Esophagus (tissue), 2 donors: ENCODE results near the gene MICU2. TPM values are rescaled to one million over a fixed set of nuclear protein-coding genes. Genes with fewer than 3 reads are reported as not detected.
"Not testable (repeated sequence)": the region's sequence is repeated elsewhere in the genome, so short reads cannot be mapped to it uniquely, and the experiment has no call there.

ENCODE experiments used
- H3K27ac ChIP-seq, 2 donors: one replicate each; pipeline ENCODE4 v1.5.1; 2013; ENCODE audit warnings: low read depth in 2 of 2, mild to moderate bottlenecking in 2 of 2, inconsistent platforms in 1 of 2, low read length in 1 of 2, moderate library complexity in 1 of 2
- H3K27me3 ChIP-seq, 2 donors: one replicate each; pipeline ENCODE4 v1.6.1; 2013; ENCODE audit warnings: low read length in 2 of 2, control low read depth in 1 of 2, mild to moderate bottlenecking in 1 of 2; ENCODE audit not compliant: insufficient read depth in 2 of 2, control insufficient read depth in 1 of 2
- H3K36me3 ChIP-seq, 2 donors: one replicate each; pipeline ENCODE4 v1.6.1; 2013; ENCODE audit warnings: low read length in 1 of 2; ENCODE audit not compliant: control insufficient read depth in 2 of 2, insufficient read depth in 2 of 2
- H3K4me1 ChIP-seq, 2 donors: one replicate each; pipeline ENCODE4 v1.6.1; 2013; ENCODE audit warnings: low read length in 1 of 2; ENCODE audit not compliant: control insufficient read depth in 2 of 2, insufficient read depth in 2 of 2
- H3K4me3 ChIP-seq, 2 donors: one replicate each; pipeline ENCODE4 v1.5.1; 2013; ENCODE audit warnings: low read length in 2 of 2, mild to moderate bottlenecking in 2 of 2, low read depth in 1 of 2, moderate library complexity in 1 of 2
- H3K9me3 ChIP-seq, 2 donors: one replicate each; pipeline ENCODE4 v1.6.1; 2013; ENCODE audit warnings: mild to moderate bottlenecking in 2 of 2, low read depth in 1 of 2, low read length in 1 of 2, moderate library complexity in 1 of 2; ENCODE audit not compliant: control insufficient read depth in 2 of 2, insufficient read depth in 1 of 2
- WGBS, 2 donors: extraction: QIAGEN DNeasy Blood & Tissue Kit; methylation state at CpG; one replicate each; pipeline ENCODE4 v1.1.7; 2013; 5-methylcytosine and 5-hydroxymethylcytosine counted together
- polyA plus RNA-seq, 2 donors: library from polyadenylated mRNA; stranded (reverse); fragments of 200-250 nt; gene quantifications; one replicate each; pipeline ENCODE4 v1.2.3, GENCODE V29; 2013
- donor health status: healthy with polysubstance abuse.
- donor health status: Bipolar disorder and iron deficiency.

The MICU2 gene
- polyA plus RNA-seq, 2 donors = 23.6 to 26.3 TPM

- not testable (repeated sequence) for H3K9me3 ChIP-seq, H3K27me3 ChIP-seq, H3K4me3 ChIP-seq, H3K4me1 ChIP-seq, H3K27ac ChIP-seq, H3K36me3 ChIP-seq
- 80 to 83% methylated on average over 1 of the region's 2 CpGs for WGBS, 2 donors
These were observed 50.7 kb downstream of the MICU2 start for GRCh38 chr13:21553261-21553660.

GRCh38 chr13:21550918-21551317, 53.1 kb downstream of the MICU2 start:
- Histone ChIP-seq H3K36me3 (no peaks in the 10 kb centered on the region), H3K27ac (no peak overlapping the region), H3K4me1 (no peaks in the 10 kb centered on the region), H3K27me3 (no peaks in the 10 kb centered on the region), H3K4me3 (no peak overlapping the region), H3K9me3 (no peaks in the 10 kb centered on the region)
- WGBS, 2 donors = 52 to 84% methylated on average over 2 of the region's 2 CpGs

- H3K27me3 ChIP-seq = no peaks in the 10 kb centered on the region
- WGBS, 2 donors = 67 to 85% methylated on average over 2 of the region's 2 CpGs
- H3K4me1 ChIP-seq = no peaks in the 10 kb centered on the region
- no peaks in the 10 kb centered on the region for H3K9me3 ChIP-seq
- no peaks in the 10 kb centered on the region for H3K36me3 ChIP-seq
- H3K27ac ChIP-seq = no peak overlapping the region
- no peak overlapping the region for H3K4me3 ChIP-seq
These were observed 54.3 kb downstream of the MICU2 start for GRCh38 chr13:21549633-21550032.

DNA sequence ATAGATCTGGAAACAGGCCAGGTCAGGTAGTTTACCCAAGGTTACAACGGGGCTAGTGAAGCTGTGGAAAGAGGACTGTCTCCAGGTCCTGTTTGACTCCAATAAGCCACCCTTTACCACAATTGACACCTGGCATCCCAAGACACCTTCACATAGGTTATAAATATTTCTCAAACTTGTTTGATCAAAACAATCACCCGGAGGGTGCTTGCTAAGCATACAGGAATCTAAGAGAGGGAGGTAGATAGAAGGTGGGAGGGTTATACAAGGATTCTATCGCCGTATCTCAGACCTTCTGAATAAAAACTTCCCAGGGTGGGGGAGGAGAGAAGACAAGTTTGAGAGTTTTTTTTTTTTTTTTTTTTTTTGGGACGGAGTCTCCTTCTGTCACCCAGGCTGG, 55.4 kb downstream of the MICU2 start:
- Histone ChIP-seq H3K4me3 (no peak overlapping the region), H3K27ac (no peak overlapping the region), H3K36me3 (no peaks in the 10 kb centered on the region), H3K4me1 (no peaks in the 10 kb centered on the region), H3K9me3 (no peaks in the 10 kb centered on the region), H3K27me3 (no peaks in the 10 kb centered on the region)
- WGBS, 2 donors = 85 to 88% methylated on average over 5 of the region's 5 CpGs

GRCh38 chr13:21546372-21546771, 57.6 kb downstream of the MICU2 start:
- no peak overlapping the region for H3K27ac ChIP-seq
- H3K4me1 ChIP-seq = no peaks in the 10 kb centered on the region
- H3K9me3 ChIP-seq = no peaks in the 10 kb centered on the region
- H3K36me3 ChIP-seq = no peaks in the 10 kb centered on the region
- no peaks in the 10 kb centered on the region for H3K27me3 ChIP-seq
- no peak overlapping the region for H3K4me3 ChIP-seq
- 62 to 77% methylated on average over 1 of the region's 1 CpG for WGBS, 2 donors

DNA sequence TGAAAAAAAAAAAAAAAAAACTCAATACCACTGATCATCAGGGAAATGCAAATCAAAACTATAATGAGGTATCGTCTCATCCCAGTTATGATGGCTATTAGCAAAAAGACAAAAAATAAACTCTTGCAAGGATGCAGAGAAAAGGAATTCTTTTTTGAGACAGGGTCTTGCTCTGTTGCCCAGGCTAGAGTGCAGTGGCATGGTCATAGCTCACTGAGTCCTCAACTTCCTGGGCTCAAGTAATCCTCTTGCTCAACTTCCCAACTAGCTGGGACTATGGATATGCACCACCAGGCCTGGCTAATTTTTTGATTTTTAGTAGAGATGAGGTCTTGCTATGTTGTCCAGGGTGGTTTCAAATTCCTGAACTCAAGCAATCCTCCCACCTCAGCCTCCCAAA, 59.5 kb downstream of the MICU2 start:
- Histone ChIP-seq H3K9me3 (no peaks in the 10 kb centered on the region), H3K36me3 (no peaks in the 10 kb centered on the region), H3K4me3 (no peak overlapping the region), H3K27ac (no peak overlapping the region), H3K4me1 (no peaks in the 10 kb centered on the region), H3K27me3 (no peaks in the 10 kb centered on the region)
- WGBS, 2 donors = 100% methylated on average over 1 of the region's 1 CpG

GRCh38 chr13:21542563-21542962, 61.4 kb downstream of the MICU2 start:
- no peaks in the 10 kb centered on the region for H3K36me3 ChIP-seq
- H3K27me3 ChIP-seq = no peaks in the 10 kb centered on the region
- H3K9me3 ChIP-seq = no peaks in the 10 kb centered on the region
- H3K4me1 ChIP-seq = no peaks in the 10 kb centered on the region
- no peak overlapping the region for H3K27ac ChIP-seq
- no peak overlapping the region for H3K4me3 ChIP-seq
- 87 to 91% methylated on average over 1 of the region's 1 CpG for WGBS, 2 donors

- 89 to 93% methylated on average over 1 of the region's 1 CpG for WGBS, 2 donors
- H3K9me3 ChIP-seq = no peaks in the 10 kb centered on the region
These were observed 62.0 kb downstream of the MICU2 start for GRCh38 chr13:21541980-21542379.

GRCh38 chr13:21541271-21541670, 62.7 kb downstream of the MICU2 start:
- H3K9me3 ChIP-seq = no peaks in the 10 kb centered on the region
- H3K4me1 ChIP-seq = no peaks in the 10 kb centered on the region
- no peak overlapping the region for H3K4me3 ChIP-seq
- H3K27me3 ChIP-seq = no peaks in the 10 kb centered on the region
- no peak overlapping the region for H3K27ac ChIP-seq
- no peaks in the 10 kb centered on the region for H3K36me3 ChIP-seq

More at GRCh38 chr13:21541980-21542379, 62.0 kb downstream of the MICU2 start:
- Histone ChIP-seq H3K4me3 (no peak overlapping the region), H3K36me3 (no peaks in the 10 kb centered on the region), H3K4me1 (no peaks in the 10 kb centered on the region), H3K27ac (no peak overlapping the region), H3K27me3 (no peaks in the 10 kb centered on the region)

DNA sequence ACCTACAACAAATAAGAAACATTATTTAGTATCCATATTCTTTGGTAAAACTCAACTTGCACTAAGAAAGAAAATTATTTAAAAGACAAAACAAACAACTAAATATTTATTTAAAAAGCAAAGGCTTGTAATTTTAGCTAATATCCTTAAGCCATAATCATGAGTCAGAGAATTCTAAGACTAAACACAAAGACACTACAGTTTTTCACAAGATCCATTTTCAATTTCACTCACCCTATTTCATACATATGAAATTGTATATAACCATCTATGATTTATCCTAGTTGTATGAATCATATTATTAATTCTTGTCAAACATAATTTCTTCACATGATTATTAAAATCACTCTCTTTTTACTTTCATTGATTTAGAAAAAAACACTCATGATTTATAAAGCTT, 64.3 kb downstream of the MICU2 start:
- H3K27me3 ChIP-seq = no peaks in the 10 kb centered on the region
- no peaks in the 10 kb centered on the region for H3K9me3 ChIP-seq
- no peak overlapping the region for H3K4me3 ChIP-seq
- no peak overlapping the region for H3K27ac ChIP-seq
- no peaks in the 10 kb centered on the region for H3K4me1 ChIP-seq
- H3K36me3 ChIP-seq = no peaks in the 10 kb centered on the region
